Esophagus muscularis mucosa (tissue), 4 donors: ENCODE data around the gene TAS2R40.

Experiments used
- CTCF ChIP-seq, 3 experiments: fragments of 200-600 bp in 2 of 3; fragments of 450-650 bp in 1 of 3; sonication (generic) in 2 of 3; IDR thresholded peaks; one replicate each; pipeline ENCODE4 v1.5.1; 2017 to 2019; ENCODE audit warnings: antibody characterized with exemption in 3 of 3, mild to moderate bottlenecking in 2 of 3, moderate library complexity in 1 of 3
- EP300 ChIP-seq: sonication (generic); formaldehyde crosslinking; IDR thresholded peaks from one replicate; pipeline ENCODE4 v1.6.1; 2017; ENCODE audit warnings: antibody characterized with exemption
- POLR2A ChIP-seq: fragments of 450-650 bp; IDR thresholded peaks from one replicate; pipeline ENCODE4 v1.6.1; 2017; ENCODE audit warnings: antibody characterized with exemption, moderate library complexity, mild to moderate bottlenecking, low read depth
- POLR2AphosphoS5 ChIP-seq, 2 donors: sonication (generic); formaldehyde crosslinking; IDR thresholded peaks; one replicate each; pipeline ENCODE4 v1.6.1; 2017; ENCODE audit warnings: antibody characterized with exemption in 2 of 2

DNA sequence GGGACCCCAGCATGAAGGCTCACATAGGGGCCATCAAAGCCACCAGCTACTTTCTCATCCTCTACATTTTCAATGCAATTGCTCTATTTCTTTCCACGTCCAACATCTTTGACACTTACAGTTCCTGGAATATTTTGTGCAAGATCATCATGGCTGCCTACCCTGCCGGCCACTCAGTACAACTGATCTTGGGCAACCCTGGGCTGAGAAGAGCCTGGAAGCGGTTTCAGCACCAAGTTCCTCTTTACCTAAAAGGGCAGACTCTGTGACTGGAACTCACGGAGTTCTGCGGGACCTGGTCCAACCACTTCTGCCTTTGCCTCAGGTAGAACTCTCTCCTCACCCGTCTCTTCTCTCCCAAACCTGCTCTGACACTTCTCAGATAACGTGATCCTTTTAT lies 945 bp downstream of the TAS2R40 start:
- TF ChIP-seq EP300 (no peak), CTCF (IDR thresholded peaks at IDR 0.05) (no peak), POLR2A (no peak), POLR2AphosphoS5 (IDR thresholded peaks at IDR 0.05) (no peak)
